H9 (cell line): ENCODE measurements around the gene DCAF12. TPM values are rescaled to one million over a fixed set of nuclear protein-coding genes. Genes with fewer than 3 reads are reported as not detected.
A peak's percentile ranks its signal among the peaks of the same experiment; 100 is the strongest.

Experiments used
- DNase-seq: peaks from one replicate; pipeline ENCODE4 v3.0.0-alpha.2; 2017
- H2AFZ ChIP-seq: one replicate; pipeline ENCODE4 v1.6.1; 2013; ENCODE audit warnings: mild to moderate bottlenecking, low read length, control low read depth, moderate library complexity
- H2AK5ac ChIP-seq: 2 replicates; pipeline ENCODE4 v1.6.1; 2013; ENCODE audit warnings: low read length, control low read depth, mixed read lengths; ENCODE audit not compliant: insufficient read length
- H2BK120ac ChIP-seq: one replicate; pipeline ENCODE4 v1.6.1; 2013; ENCODE audit warnings: low read depth, mild to moderate bottlenecking, low read length, control low read depth, inconsistent platforms; ENCODE audit not compliant: poor library complexity, severe bottlenecking
- H2BK12ac ChIP-seq: 2 replicates; pipeline ENCODE4 v1.6.1; 2013; ENCODE audit warnings: low read length, control low read depth, mixed read lengths, low read depth; ENCODE audit not compliant: insufficient read length
- H2BK15ac ChIP-seq: 2 replicates; pipeline ENCODE4 v1.6.1; 2013; ENCODE audit warnings: low read depth, low read length, control low read depth
- H2BK20ac ChIP-seq: one replicate; pipeline ENCODE4 v1.6.1; 2013; ENCODE audit warnings: low read depth, mild to moderate bottlenecking, low read length, control low read depth, inconsistent platforms; ENCODE audit not compliant: poor library complexity, severe bottlenecking
- H2BK5ac ChIP-seq: 2 replicates; pipeline ENCODE4 v1.6.1; 2013; ENCODE audit warnings: low read length, control low read depth, mixed read lengths; ENCODE audit not compliant: insufficient read length
- H3K14ac ChIP-seq: 2 replicates; pipeline ENCODE4 v1.6.1; 2013; ENCODE audit warnings: low read length, control low read depth; ENCODE audit not compliant: insufficient read depth
- H3K18ac ChIP-seq: 2 replicates; pipeline ENCODE4 v1.6.1; 2013; ENCODE audit warnings: low read depth, mild to moderate bottlenecking, mixed read lengths, low read length, control low read depth; ENCODE audit not compliant: insufficient read length
- H3K23ac ChIP-seq: 2 replicates; pipeline ENCODE4 v1.6.1; 2013; ENCODE audit warnings: low read length, control low read depth, mixed read lengths, low read depth; ENCODE audit not compliant: insufficient read length
- H3K23me2 ChIP-seq: 2 replicates; pipeline ENCODE4 v1.6.1; 2013; ENCODE audit warnings: low read depth, mild to moderate bottlenecking, mixed read lengths, low read length, control low read depth; ENCODE audit not compliant: insufficient read length, poor library complexity, severe bottlenecking
- H3K27ac ChIP-seq: 2 replicates; pipeline ENCODE4 v1.5.1; 2013; ENCODE audit warnings: low read length, control low read depth, mixed read lengths, low read depth; ENCODE audit not compliant: insufficient read length
- H3K27me3 ChIP-seq: 2 replicates; pipeline ENCODE4 v1.6.1; 2013; ENCODE audit warnings: low read length, control low read depth, inconsistent platforms; ENCODE audit not compliant: insufficient read depth
- H3K4ac ChIP-seq: 2 replicates; pipeline ENCODE4 v1.6.1; 2013; ENCODE audit warnings: low read depth, mild to moderate bottlenecking, control low read depth, inconsistent platforms, low read length, moderate library complexity
- H3K4me1 ChIP-seq: 2 replicates; pipeline ENCODE4 v1.6.1; 2013; ENCODE audit warnings: low read length, control low read depth, inconsistent platforms; ENCODE audit not compliant: insufficient read depth
- H3K4me2 ChIP-seq: 2 replicates; pipeline ENCODE4 v1.6.1; 2013; ENCODE audit warnings: low read length, control low read depth, mixed read lengths; ENCODE audit not compliant: insufficient read length, insufficient read depth
- H3K56ac ChIP-seq: 2 replicates; pipeline ENCODE4 v1.6.1; 2013; ENCODE audit warnings: low read depth, mild to moderate bottlenecking, mixed read lengths, low read length, control low read depth; ENCODE audit not compliant: insufficient read length
- H3K79me1 ChIP-seq: 2 replicates; pipeline ENCODE4 v1.6.1; 2013; ENCODE audit warnings: low read depth, mild to moderate bottlenecking, moderate library complexity, low read length, control low read depth, inconsistent platforms; ENCODE audit not compliant: insufficient read depth, poor library complexity, severe bottlenecking
- H3K79me2 ChIP-seq: 2 replicates; pipeline ENCODE4 v1.6.1; 2013; ENCODE audit warnings: low read length, control low read depth, inconsistent platforms; ENCODE audit not compliant: insufficient read depth
- H3K9ac ChIP-seq: 2 replicates; pipeline ENCODE4 v1.6.1; 2013; ENCODE audit warnings: low read length, control low read depth, mixed read lengths; ENCODE audit not compliant: insufficient read length; ENCODE audit errors: extremely low read depth
- H3K9me3 ChIP-seq: one replicate; pipeline ENCODE4 v1.6.1; 2013; ENCODE audit warnings: low read depth, low read length, inconsistent platforms; ENCODE audit not compliant: control insufficient read depth
- H3T11ph ChIP-seq: one replicate; pipeline ENCODE4 v1.6.1; 2013; ENCODE audit warnings: mild to moderate bottlenecking, low read length, control low read depth, inconsistent platforms
- H4K20me1 ChIP-seq: one replicate; pipeline ENCODE4 v1.6.1; 2013; ENCODE audit not compliant: control insufficient read depth, insufficient read length, insufficient read depth
- H4K5ac ChIP-seq: 2 replicates; pipeline ENCODE4 v1.6.1; 2013; ENCODE audit warnings: low read depth, mild to moderate bottlenecking, mixed read lengths, low read length, control low read depth; ENCODE audit not compliant: insufficient read length
- H4K8ac ChIP-seq: replicated peaks from 2 replicates; pipeline ENCODE4 v1.6.1; 2013; ENCODE audit warnings: low read length, control low read depth, mixed read lengths, low read depth; ENCODE audit not compliant: insufficient read length
- H4K91ac ChIP-seq: 2 replicates; pipeline ENCODE4 v1.6.1; 2013; ENCODE audit warnings: low read depth, mild to moderate bottlenecking, moderate library complexity, mixed read lengths, low read length, control low read depth; ENCODE audit not compliant: insufficient read length
- H3K27ac Mint-ChIP-seq, 3 experiments: 2 replicates in 2 of 3; 3 replicates in 1 of 3; pipeline ENCODE4 v1.8.0; 2020 to 2021; ENCODE audit warnings: mixed read lengths in 3 of 3, mild to moderate bottlenecking in 1 of 3, moderate library complexity in 1 of 3
- H3K27me3 Mint-ChIP-seq: 2 replicates; pipeline ENCODE4 v1.8.0; 2021; ENCODE audit warnings: low read depth, mild to moderate bottlenecking, moderate library complexity, mixed read lengths
- H3K36me3 Mint-ChIP-seq, 3 experiments: 2 replicates in 2 of 3; 3 replicates in 1 of 3; pipeline ENCODE4 v1.8.0; 2020 to 2021; ENCODE audit warnings: low read depth in 3 of 3, mixed read lengths in 3 of 3; ENCODE audit not compliant: insufficient read depth in 1 of 3
- H3K4me1 Mint-ChIP-seq, 2 experiments: 2 replicates each; pipeline ENCODE4 v1.8.0; 2020; ENCODE audit warnings: mixed read lengths in 2 of 2
- H3K4me3 Mint-ChIP-seq, 2 experiments: 2 replicates in 1 of 2; 3 replicates in 1 of 2; pipeline ENCODE4 v1.8.0; 2020 to 2021; ENCODE audit warnings: mild to moderate bottlenecking in 2 of 2, mixed read lengths in 2 of 2, moderate library complexity in 1 of 2
- H3K9me3 Mint-ChIP-seq, 2 experiments: 2 replicates in 1 of 2; 3 replicates in 1 of 2; pipeline ENCODE4 v1.8.0; 2020; ENCODE audit warnings: mild to moderate bottlenecking in 2 of 2, mixed read lengths in 2 of 2, moderate library complexity in 1 of 2
- CTCF ChIP-seq: fragments of 200-600 bp; sonication (generic); conservative IDR thresholded peaks from 3 replicates; pipeline ENCODE4 v1.8.0; 2021; ENCODE audit warnings: antibody characterized with exemption, mild to moderate bottlenecking
- WGBS: extraction: QIAGEN DNeasy Blood & Tissue Kit; methylation state at CpG from one replicate; pipeline ENCODE4 v1.1.7; 2013; ENCODE audit warnings: missing lambda C conversion rate, low lambda C conversion rate, mixed read lengths; ENCODE audit not compliant: insufficient read length; ENCODE audit errors: extremely low coverage; 5-methylcytosine and 5-hydroxymethylcytosine counted together
- total RNA-seq: library from RNA; stranded (reverse); gene quantifications from 2 replicates; pipeline ENCODE4 v1.2.1, GENCODE V29; 2021

Gene DCAF12
- total RNA-seq, 1 experiment from 2014 or later, result 33.6 TPM

- no peak overlapping the region for H3K23ac ChIP-seq
- H3K79me1 ChIP-seq, result peaks cover 14% of the 10 kb centered on the region
- no peak overlapping the region for H2BK12ac ChIP-seq
- no peak overlapping the region for H3K4ac ChIP-seq
- peaks cover 7 to 9% of the 10 kb centered on the region in 2 experiments; a peak in 4 of 5 replicates for H3K9me3 Mint-ChIP-seq
- H3T11ph ChIP-seq, result no peak overlapping the region
- no peaks in the 10 kb centered on the region for H3K23me2 ChIP-seq
- no peak overlapping the region for H4K8ac ChIP-seq
- no peak overlapping the region for H3K27ac ChIP-seq
- DNase-seq, result no peak
- no peak overlapping the region for H3K4me3 Mint-ChIP-seq
- H3K9ac ChIP-seq, result no peak overlapping the region
- H2BK20ac ChIP-seq, result no peak overlapping the region
- no peak overlapping the region for H2BK15ac ChIP-seq
- no peak overlapping the region for H2AK5ac ChIP-seq
- no peak overlapping the region for H3K14ac ChIP-seq
- no peak overlapping the region for H3K4me2 ChIP-seq
- no peak overlapping the region for H4K91ac ChIP-seq
- peaks cover 35% of the 10 kb centered on the region for H3K79me2 ChIP-seq
- peaks cover 0 to 3% of the 10 kb centered on the region in 2 experiments; a peak in 2 of 4 replicates for H3K4me1 Mint-ChIP-seq
- H3K18ac ChIP-seq, result no peak overlapping the region
- H4K5ac ChIP-seq, result no peak overlapping the region
- no peaks in the 10 kb centered on the region for H4K20me1 ChIP-seq
- H2BK120ac ChIP-seq, result no peak overlapping the region
- H2AFZ ChIP-seq, result no peak overlapping the region
- no peaks in the 10 kb centered on the region for H3K4me1 ChIP-seq
- no peak for TF ChIP-seq CTCF
- H3K27me3 Mint-ChIP-seq, result no peaks in the 10 kb centered on the region
- H3K36me3 Mint-ChIP-seq, result peaks cover 25 to 50% (median 41%) of the 10 kb centered on the region in 3 experiments; a peak in 6 of 7 replicates
- no peaks in the 10 kb centered on the region for H3K27me3 ChIP-seq
- H3K9me3 ChIP-seq, result no peaks in the 10 kb centered on the region
- H3K56ac ChIP-seq, result no peak overlapping the region
- no peak overlapping the region for H2BK5ac ChIP-seq
- WGBS, result no CpG with 5 or more reads among the region's 5 CpGs
- peak overlapping the region in 1 of 3 experiments; percentile 36; a peak in 1 of 7 replicates for H3K27ac Mint-ChIP-seq
Measured at GRCh38 chr9:34036625-34037024, 89.9 kb downstream of the DCAF12 start.

Other genes starting within 250 kb of the DCAF12 start
- 60.8 and 61.1 TPM in 2 replicates for gene UBAP2, start 77.8 kb downstream of the DCAF12 start, total RNA-seq
- gene UBAP1, start 52.3 kb upstream of the DCAF12 start, total RNA-seq, result 32.1 and 32.6 TPM in 2 replicates
- 3.7 and 4.0 TPM in 2 replicates for gene KIF24, start 202.6 kb upstream of the DCAF12 start, total RNA-seq
- 13.5 and 14.1 TPM in 2 replicates for gene NUDT2, start 202.9 kb upstream of the DCAF12 start, total RNA-seq